Keratinocyte (primary cell): ENCODE results near the gene VEZT. TPM values are rescaled to one million over a fixed set of nuclear protein-coding genes. Genes with fewer than 3 reads are reported as not detected.

Experiments
- DNase-seq: peaks from one replicate; pipeline ENCODE4 v3.0.0-alpha.2; 2011; ENCODE audit warnings: low read depth, missing footprints, low spot score
- FAIRE-seq: peaks from 2 replicates; lab custom pipeline; 2011; peaks lifted over from hg19 to GRCh38; lab: Jason Lieb, UNC
- H2AFZ ChIP-seq: 2 replicates; pipeline ENCODE4 v1.6.0; 2012; ENCODE audit warnings: low read length, control low read depth, inconsistent platforms; ENCODE audit not compliant: control insufficient read depth
- H3K27ac ChIP-seq: 2 replicates; pipeline ENCODE4 v1.5.1; 2011; ENCODE audit warnings: low read length; ENCODE audit not compliant: control insufficient read depth, insufficient read depth
- H3K27me3 ChIP-seq: 3 replicates; pipeline ENCODE4 v1.6.0; 2011; ENCODE audit warnings: low read length; ENCODE audit not compliant: control insufficient read depth, insufficient read depth; ENCODE audit errors: extremely low read depth
- H3K36me3 ChIP-seq, 2 experiments: 2 replicates in 1 of 2; 3 replicates in 1 of 2; pipeline ENCODE4 v1.5.1; 2011; ENCODE audit warnings: low read length in 2 of 2, mild to moderate bottlenecking in 1 of 2; ENCODE audit not compliant: control insufficient read depth in 2 of 2, insufficient read depth in 2 of 2; ENCODE audit errors: extremely low read depth in 1 of 2
- H3K4me1 ChIP-seq: 3 replicates; pipeline ENCODE4 v1.5.1; 2011; ENCODE audit warnings: low read length; ENCODE audit not compliant: control insufficient read depth, insufficient read depth; ENCODE audit errors: extremely low read depth
- H3K4me2 ChIP-seq: 3 replicates; pipeline ENCODE4 v1.6.0; 2011; ENCODE audit warnings: low read depth, low read length; ENCODE audit not compliant: control insufficient read depth, insufficient read depth; ENCODE audit errors: extremely low read depth
- H3K4me3 ChIP-seq, 3 experiments: fragments of 200-600 bp in 1 of 3; sonication (generic) in 1 of 3; 2 replicates in 2 of 3; 3 replicates in 1 of 3; pipeline ENCODE4 v1.5.1; 2011 to 2016; ENCODE audit warnings: low read length in 3 of 3, mild to moderate bottlenecking in 3 of 3, control low read depth in 2 of 3, inconsistent platforms in 1 of 3, low read depth in 1 of 3, mixed read lengths in 1 of 3, mixed run types in 1 of 3, moderate library complexity in 1 of 3; ENCODE audit not compliant: control insufficient read depth in 2 of 3, insufficient read depth in 2 of 3; ENCODE audit errors: extremely low read depth in 1 of 3
- H3K79me2 ChIP-seq: 2 replicates; pipeline ENCODE4 v1.6.0; 2012; ENCODE audit warnings: low read length; ENCODE audit not compliant: control insufficient read depth, insufficient read depth
- H3K9ac ChIP-seq: 3 replicates; pipeline ENCODE4 v1.6.0; 2011; ENCODE audit warnings: low read length; ENCODE audit not compliant: control insufficient read depth, insufficient read depth; ENCODE audit errors: extremely low read depth
- H3K9me1 ChIP-seq: 3 replicates; pipeline ENCODE4 v1.6.0; 2011; ENCODE audit warnings: low read length; ENCODE audit not compliant: control insufficient read depth, insufficient read depth; ENCODE audit errors: extremely low read depth
- H3K9me3 ChIP-seq: 2 replicates; pipeline ENCODE4 v1.5.1; 2012; ENCODE audit warnings: low read depth, low read length; ENCODE audit not compliant: control insufficient read depth
- H4K20me1 ChIP-seq: 3 replicates; pipeline ENCODE4 v1.6.0; 2011; ENCODE audit warnings: low read length; ENCODE audit not compliant: control insufficient read depth, insufficient read depth; ENCODE audit errors: extremely low read depth
- EZH2 ChIP-seq: IDR thresholded peaks from one replicate; pipeline ENCODE4 v1.6.1; 2012; ENCODE audit warnings: inconsistent platforms, mild to moderate bottlenecking, low read length, moderate library complexity
- dilution Hi-C: fragments of 300-500 bp; cut with MboI; formaldehyde crosslinking; loops from one replicate; pipeline ENCODE4 v1.7.0; 2020; ENCODE audit warnings: low sequenced_read_pairs; ENCODE audit not compliant: extremely low pct_ligation_motif_present
- polyA plus RNA-seq, 5 experiments: library from polyadenylated mRNA; depleted of rRNA in 3 of 5; stranded (reverse) in 3 of 5; stranded (forward) in 1 of 5; unstranded in 1 of 5; fragments of >200 nt; gene quantifications; 1 replicate in 1 of 5; 2 replicates in 3 of 5; 3 replicates in 1 of 5; pipeline versions ENCODE4 v1.2.1 to v1.2.3, GENCODE V29; 2011 to 2012; ENCODE audit warnings: missing spikeins in 2 of 5, low read depth in 1 of 5, low replicate concordance in 1 of 5
- TF ChIP-seq, protein P1 (sequence below), 3 experiments: IDR thresholded peaks in 1 of 3; conservative IDR thresholded peaks in 1 of 3; optimal IDR thresholded peaks in 1 of 3; 2 replicates in 2 of 3; 3 replicates in 1 of 3; pipeline versions ENCODE3 to v1.5.1; 2011; ENCODE audit warnings: low read length in 3 of 3, mild to moderate bottlenecking in 3 of 3, moderate library complexity in 2 of 3, control low read depth in 1 of 3, inconsistent platforms in 1 of 3; ENCODE audit not compliant: insufficient read depth in 2 of 3; ENCODE audit errors: extremely low read depth in 1 of 3

The VEZT gene
- polyA plus RNA-seq, 1 donor (not counting 4 experiments of a cell fraction or from before 2014, with no cell fraction given) = 169 TPM

GRCh38 chr12:95265765-95266164 lies 48.2 kb downstream of the VEZT start:
- H3K9me3 ChIP-seq = no peaks in the 10 kb centered on the region
- H3K79me2 ChIP-seq = peaks cover 7% of the 10 kb centered on the region
- H3K9ac ChIP-seq = no peak overlapping the region
- DNase-seq = no peak
- H3K4me1 ChIP-seq = peaks cover 4% of the 10 kb centered on the region
- FAIRE-seq = no peak
- dilution Hi-C loops = no loop called here
- H3K4me3 ChIP-seq = no peak overlapping the region
- H3K4me2 ChIP-seq = no peak overlapping the region
- H4K20me1 ChIP-seq = no peaks in the 10 kb centered on the region
- no peak overlapping the region for H2AFZ ChIP-seq
- no peak overlapping the region for H3K27ac ChIP-seq
- no peaks in the 10 kb centered on the region for H3K9me1 ChIP-seq
- TF ChIP-seq EZH2 = no peak
- TF ChIP-seq, protein P1, sequence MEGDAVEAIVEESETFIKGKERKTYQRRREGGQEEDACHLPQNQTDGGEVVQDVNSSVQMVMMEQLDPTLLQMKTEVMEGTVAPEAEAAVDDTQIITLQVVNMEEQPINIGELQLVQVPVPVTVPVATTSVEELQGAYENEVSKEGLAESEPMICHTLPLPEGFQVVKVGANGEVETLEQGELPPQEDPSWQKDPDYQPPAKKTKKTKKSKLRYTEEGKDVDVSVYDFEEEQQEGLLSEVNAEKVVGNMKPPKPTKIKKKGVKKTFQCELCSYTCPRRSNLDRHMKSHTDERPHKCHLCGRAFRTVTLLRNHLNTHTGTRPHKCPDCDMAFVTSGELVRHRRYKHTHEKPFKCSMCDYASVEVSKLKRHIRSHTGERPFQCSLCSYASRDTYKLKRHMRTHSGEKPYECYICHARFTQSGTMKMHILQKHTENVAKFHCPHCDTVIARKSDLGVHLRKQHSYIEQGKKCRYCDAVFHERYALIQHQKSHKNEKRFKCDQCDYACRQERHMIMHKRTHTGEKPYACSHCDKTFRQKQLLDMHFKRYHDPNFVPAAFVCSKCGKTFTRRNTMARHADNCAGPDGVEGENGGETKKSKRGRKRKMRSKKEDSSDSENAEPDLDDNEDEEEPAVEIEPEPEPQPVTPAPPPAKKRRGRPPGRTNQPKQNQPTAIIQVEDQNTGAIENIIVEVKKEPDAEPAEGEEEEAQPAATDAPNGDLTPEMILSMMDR (optimal IDR thresholded peaks at IDR 0.05 in 1 of 3, IDR thresholded peaks at IDR 0.05 in 1 of 3, conservative IDR thresholded peaks at IDR 0.05 in 1 of 3; ENCODE audit: extremely low read depth in 1 of 3, insufficient read depth in 2 of 3, low read length in 3 of 3) = no peak
- H3K36me3 ChIP-seq = peaks cover 22 to 30% of the 10 kb centered on the region in 2 experiments
- H3K27me3 ChIP-seq = no peaks in the 10 kb centered on the region

DNA sequence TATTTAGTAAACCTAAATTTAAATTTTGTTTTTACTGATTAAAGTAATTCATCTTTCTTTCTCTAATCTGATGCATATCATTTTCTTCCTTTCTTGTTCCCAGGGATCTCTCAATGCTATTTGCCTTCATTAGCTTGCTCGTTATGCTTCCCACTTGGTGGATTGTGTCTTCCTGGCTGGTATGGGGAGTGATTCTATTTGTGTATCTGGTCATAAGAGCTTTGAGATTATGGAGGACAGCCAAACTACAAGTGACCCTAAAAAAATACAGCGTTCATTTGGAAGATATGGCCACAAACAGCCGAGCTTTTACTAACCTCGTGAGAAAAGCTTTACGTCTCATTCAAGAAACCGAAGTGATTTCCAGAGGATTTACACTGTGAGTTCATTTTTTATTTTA lies 48.6 kb downstream of the VEZT start:
- TF ChIP-seq EZH2 = no peak
- TF ChIP-seq, protein P1 (optimal IDR thresholded peaks at IDR 0.05 in 1 of 3, IDR thresholded peaks at IDR 0.05 in 1 of 3, conservative IDR thresholded peaks at IDR 0.05 in 1 of 3; ENCODE audit: extremely low read depth in 1 of 3, insufficient read depth in 2 of 3, low read length in 3 of 3) = no peak
- Histone ChIP-seq H3K9ac (no peak overlapping the region), H3K4me1 (peaks cover 4% of the 10 kb centered on the region), H4K20me1 (no peaks in the 10 kb centered on the region), H3K36me3 (peaks cover 22 to 30% of the 10 kb centered on the region in 2 experiments), H3K9me3 (no peaks in the 10 kb centered on the region), H3K27me3 (no peaks in the 10 kb centered on the region), H3K27ac (no peak overlapping the region), H3K4me2 (no peak overlapping the region), H3K9me1 (no peaks in the 10 kb centered on the region), H3K79me2 (peaks cover 7% of the 10 kb centered on the region), H3K4me3 (no peak overlapping the region), H2AFZ (no peak overlapping the region)
- dilution Hi-C loops = no loop called here
- FAIRE-seq (no peak), DNase-seq (no peak)
